ENCODE results near the gene DPH1.

DNA sequence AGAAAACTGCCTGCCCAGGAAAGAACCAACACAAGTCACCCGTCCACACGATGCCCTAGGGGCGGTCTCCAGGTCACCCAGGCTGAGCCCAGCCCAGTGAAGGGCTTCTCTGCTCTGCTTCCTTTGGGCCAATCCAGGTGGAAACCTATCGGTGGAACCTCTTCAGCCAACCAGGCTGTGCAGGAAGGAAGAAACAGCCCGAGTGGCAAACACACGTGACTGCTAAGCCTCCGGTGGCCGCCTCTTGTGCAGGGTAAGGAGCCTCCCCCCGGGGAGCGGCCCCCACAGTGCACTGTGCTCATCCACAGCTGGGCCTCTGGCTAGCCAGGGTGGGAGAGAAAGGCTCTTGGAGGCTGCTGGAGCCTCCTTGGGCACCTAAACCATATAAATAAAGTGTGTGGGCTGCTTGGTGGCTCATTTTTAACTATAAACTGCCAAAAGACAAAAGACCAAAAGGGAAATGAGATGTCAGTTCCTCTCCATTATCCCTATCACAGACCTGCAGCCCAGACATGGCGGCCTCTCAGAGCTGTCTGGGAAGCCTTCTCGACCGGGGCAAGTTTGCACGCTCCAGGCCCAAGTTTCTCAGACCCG, 7.2 kb upstream of the DPH1 start:
- TF ChIP-seq RFX5 (IDR thresholded peaks at IDR 0.05; ENCODE audit: low read depth, low read length): no peak
- TF ChIP-seq, protein P1, sequence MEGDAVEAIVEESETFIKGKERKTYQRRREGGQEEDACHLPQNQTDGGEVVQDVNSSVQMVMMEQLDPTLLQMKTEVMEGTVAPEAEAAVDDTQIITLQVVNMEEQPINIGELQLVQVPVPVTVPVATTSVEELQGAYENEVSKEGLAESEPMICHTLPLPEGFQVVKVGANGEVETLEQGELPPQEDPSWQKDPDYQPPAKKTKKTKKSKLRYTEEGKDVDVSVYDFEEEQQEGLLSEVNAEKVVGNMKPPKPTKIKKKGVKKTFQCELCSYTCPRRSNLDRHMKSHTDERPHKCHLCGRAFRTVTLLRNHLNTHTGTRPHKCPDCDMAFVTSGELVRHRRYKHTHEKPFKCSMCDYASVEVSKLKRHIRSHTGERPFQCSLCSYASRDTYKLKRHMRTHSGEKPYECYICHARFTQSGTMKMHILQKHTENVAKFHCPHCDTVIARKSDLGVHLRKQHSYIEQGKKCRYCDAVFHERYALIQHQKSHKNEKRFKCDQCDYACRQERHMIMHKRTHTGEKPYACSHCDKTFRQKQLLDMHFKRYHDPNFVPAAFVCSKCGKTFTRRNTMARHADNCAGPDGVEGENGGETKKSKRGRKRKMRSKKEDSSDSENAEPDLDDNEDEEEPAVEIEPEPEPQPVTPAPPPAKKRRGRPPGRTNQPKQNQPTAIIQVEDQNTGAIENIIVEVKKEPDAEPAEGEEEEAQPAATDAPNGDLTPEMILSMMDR (conservative IDR thresholded peaks at IDR 0.05; ENCODE audit: low read depth, low read length): no peak
- no peak for TF ChIP-seq CEBPB (IDR thresholded peaks at IDR 0.05; ENCODE audit: low read depth, low read length)
- no peak for TF ChIP-seq FOS (IDR thresholded peaks at IDR 0.05; ENCODE audit: low read depth, low read length)
- no peak for TF ChIP-seq RAD21 (IDR thresholded peaks at IDR 0.05; ENCODE audit: low read length)
- no peak for TF ChIP-seq BHLHE40 (IDR thresholded peaks at IDR 0.05; ENCODE audit: low read depth, low read length)
- TF ChIP-seq RCOR1 (IDR thresholded peaks at IDR 0.05; ENCODE audit: insufficient replicate concordance, low read length): no peak
- no peak for TF ChIP-seq POLR2A (IDR thresholded peaks at IDR 0.05; ENCODE audit: low read depth, low read length)
- no peak for TF ChIP-seq CHD1 (IDR thresholded peaks at IDR 0.05; ENCODE audit: low read depth, low read length)
- TF ChIP-seq SMC3 (IDR thresholded peaks at IDR 0.05; ENCODE audit: low read depth, low read length): no peak
- no peak for TF ChIP-seq MAFK (IDR thresholded peaks at IDR 0.05; ENCODE audit: low read depth, low read length)
- no peak for TF ChIP-seq NFE2L2 (IDR thresholded peaks at IDR 0.05; ENCODE audit: low read depth, low read length)
- TF ChIP-seq, protein P2, sequence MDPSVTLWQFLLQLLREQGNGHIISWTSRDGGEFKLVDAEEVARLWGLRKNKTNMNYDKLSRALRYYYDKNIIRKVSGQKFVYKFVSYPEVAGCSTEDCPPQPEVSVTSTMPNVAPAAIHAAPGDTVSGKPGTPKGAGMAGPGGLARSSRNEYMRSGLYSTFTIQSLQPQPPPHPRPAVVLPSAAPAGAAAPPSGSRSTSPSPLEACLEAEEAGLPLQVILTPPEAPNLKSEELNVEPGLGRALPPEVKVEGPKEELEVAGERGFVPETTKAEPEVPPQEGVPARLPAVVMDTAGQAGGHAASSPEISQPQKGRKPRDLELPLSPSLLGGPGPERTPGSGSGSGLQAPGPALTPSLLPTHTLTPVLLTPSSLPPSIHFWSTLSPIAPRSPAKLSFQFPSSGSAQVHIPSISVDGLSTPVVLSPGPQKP (IDR thresholded peaks at IDR 0.05; ENCODE audit: borderline replicate concordance, low read depth, low read length): no peak
